H1 (cell line): ENCODE data around the gene MACROD2. TPM values are rescaled to one million over a fixed set of nuclear protein-coding genes. Genes with fewer than 3 reads are reported as not detected.
A peak's percentile ranks its signal among the peaks of the same experiment; 100 is the strongest.

ENCODE experiments used
- CTCF ChIA-PET: fragments of 300-600 bp; sonication (Branson Sonifier 250); formaldehyde crosslinking; loops from one replicate; lab custom pipeline; 2021; ENCODE audit not compliant: partially characterized antibody; lab: Charles Lee
- POLR2A ChIA-PET: fragments of 300-600 bp; sonication (Branson Sonifier 250); formaldehyde crosslinking; loops from one replicate; lab custom pipeline; 2021; ENCODE audit warnings: inconsistent platforms; ENCODE audit not compliant: partially characterized antibody; lab: Charles Lee
- DNase-seq, 2 experiments: peaks; one replicate each; pipeline versions ENCODE4 v3.0.0 to v3.0.0-alpha.2; 2010 to 2022; ENCODE audit warnings: low spot score in 2 of 2, low read depth in 1 of 2, mixed read lengths in 1 of 2
- FAIRE-seq: peaks from 2 replicates; lab custom pipeline; 2011; peaks lifted over from hg19 to GRCh38; lab: Jason Lieb, UNC
- H2AFZ ChIP-seq: 2 replicates; pipeline ENCODE4 v1.8.1; 2012; ENCODE audit warnings: low read length, inconsistent platforms
- H2AK5ac ChIP-seq: 2 replicates; pipeline ENCODE4 v1.6.1; 2013; ENCODE audit warnings: low read depth, low read length
- H2BK120ac ChIP-seq: replicated peaks from 2 replicates; pipeline ENCODE3; 2013; ENCODE audit warnings: low read depth, low read length, inconsistent platforms
- H2BK12ac ChIP-seq: 2 replicates; pipeline ENCODE4 v1.6.1; 2013; ENCODE audit warnings: low read depth, low read length
- H2BK15ac ChIP-seq: 2 replicates; pipeline ENCODE4 v1.6.1; 2013; ENCODE audit warnings: low read length
- H2BK20ac ChIP-seq: 2 replicates; pipeline ENCODE4 v1.6.1; 2013; ENCODE audit warnings: low read length
- H2BK5ac ChIP-seq: 2 replicates; pipeline ENCODE4 v1.6.1; 2013; ENCODE audit warnings: low read depth, low read length
- H3K14ac ChIP-seq: 2 replicates; pipeline ENCODE4 v1.6.1; 2013; ENCODE audit warnings: inconsistent platforms; ENCODE audit not compliant: insufficient read length
- H3K18ac ChIP-seq: 2 replicates; pipeline ENCODE4 v1.6.1; 2013; ENCODE audit warnings: low read length; ENCODE audit errors: extremely low read depth
- H3K23ac ChIP-seq: 2 replicates; pipeline ENCODE4 v1.6.1; 2013; ENCODE audit warnings: inconsistent platforms; ENCODE audit not compliant: insufficient read length
- H3K23me2 ChIP-seq: 2 replicates; pipeline ENCODE4 v1.6.1; 2013; ENCODE audit warnings: low read depth, low read length
- H3K27ac ChIP-seq: 2 replicates; pipeline ENCODE4 v1.6.1; 2011; ENCODE audit warnings: low read depth, low read length, inconsistent platforms
- H3K27me3 ChIP-seq, 4 experiments: replicated peaks in 1 of 4; 1 replicate in 1 of 4; 2 replicates in 3 of 4; pipeline versions ENCODE4 v1.6.1 to v1.8.1; 2011 to 2013; ENCODE audit warnings: low read length in 3 of 4, mild to moderate bottlenecking in 3 of 4, inconsistent platforms in 2 of 4, mixed read lengths in 2 of 4, moderate library complexity in 1 of 4; ENCODE audit not compliant: control insufficient read depth in 3 of 4, insufficient read depth in 3 of 4; ENCODE audit errors: extremely low read depth in 1 of 4
- H3K36me3 ChIP-seq, 4 experiments: 2 replicates each; pipeline versions ENCODE4 v1.6.1 to v1.8.1; 2011 to 2013; ENCODE audit warnings: mild to moderate bottlenecking in 4 of 4, low read length in 3 of 4, moderate library complexity in 2 of 4, control low read depth in 1 of 4, inconsistent platforms in 1 of 4; ENCODE audit not compliant: insufficient read depth in 4 of 4, control insufficient read depth in 2 of 4
- H3K4ac ChIP-seq: replicated peaks from 2 replicates; pipeline ENCODE3; 2013; ENCODE audit warnings: low read length, low read depth, mixed read lengths, inconsistent platforms; ENCODE audit not compliant: insufficient read length
- H3K4me1 ChIP-seq, 4 experiments: replicated peaks in 1 of 4; 1 replicate in 1 of 4; 2 replicates in 3 of 4; pipeline versions ENCODE4 v1.6.1 to v1.8.1; 2011 to 2013; ENCODE audit warnings: low read length in 3 of 4, inconsistent platforms in 2 of 4, mixed read lengths in 1 of 4; ENCODE audit not compliant: insufficient read depth in 4 of 4, control insufficient read depth in 3 of 4
- H3K4me2 ChIP-seq, 2 experiments: 2 replicates each; pipeline versions ENCODE4 v1.6.1 to v1.8.1; 2011 to 2013; ENCODE audit warnings: low read depth in 2 of 2, low read length in 2 of 2, control low read depth in 1 of 2, inconsistent platforms in 1 of 2, mild to moderate bottlenecking in 1 of 2; ENCODE audit not compliant: insufficient read depth in 1 of 2
- H3K4me3 ChIP-seq, 4 experiments: fragments of 200-600, 300-600 bp in 1 of 4; sonication (generic), shearing (Covaris generic), sonication (Bioruptor Twin) in 1 of 4; 2 replicates each; pipeline versions ENCODE4 v1.5.1 to v1.8.1; 2011 to 2016; ENCODE audit warnings: low read length in 4 of 4, low read depth in 3 of 4, control low read depth in 2 of 4, inconsistent platforms in 2 of 4, mild to moderate bottlenecking in 2 of 4, mixed read lengths in 1 of 4, moderate library complexity in 1 of 4; ENCODE audit not compliant: insufficient read depth in 2 of 4; ENCODE audit errors: extremely low read depth in 1 of 4
- H3K56ac ChIP-seq: replicated peaks from 2 replicates; pipeline ENCODE3; 2013; ENCODE audit warnings: low read depth, mild to moderate bottlenecking, mixed read lengths, low read length, inconsistent platforms; ENCODE audit not compliant: insufficient read length
- H3K79me1 ChIP-seq: 2 replicates; pipeline ENCODE4 v1.6.1; 2013; ENCODE audit warnings: low read depth, low read length, control low read depth
- H3K79me2 ChIP-seq, 2 experiments: 2 replicates each; pipeline versions ENCODE4 v1.6.1 to v1.8.1; 2012 to 2013; ENCODE audit warnings: low read length in 2 of 2, mild to moderate bottlenecking in 2 of 2, inconsistent platforms in 1 of 2; ENCODE audit not compliant: insufficient read depth in 2 of 2, control insufficient read depth in 1 of 2
- H3K9ac ChIP-seq, 4 experiments: replicated peaks in 1 of 4; 1 replicate in 1 of 4; 2 replicates in 3 of 4; pipeline versions ENCODE4 v1.6.1 to v1.8.1; 2011 to 2013; ENCODE audit warnings: low read depth in 3 of 4, low read length in 3 of 4, control low read depth in 2 of 4, mild to moderate bottlenecking in 2 of 4, moderate library complexity in 2 of 4, inconsistent platforms in 1 of 4; ENCODE audit errors: extremely low read depth in 1 of 4
- H3K9me3 ChIP-seq, 2 experiments: 2 replicates each; pipeline versions ENCODE4 v1.6.1 to v1.8.1; 2012 to 2013; ENCODE audit warnings: mild to moderate bottlenecking in 2 of 2, moderate library complexity in 2 of 2, control low read depth in 1 of 2, inconsistent platforms in 1 of 2, low read depth in 1 of 2, low read length in 1 of 2, mixed read lengths in 1 of 2; ENCODE audit not compliant: insufficient read depth in 2 of 2
- H4K20me1 ChIP-seq, 2 experiments: replicated peaks in 1 of 2; 2 replicates each; pipeline versions ENCODE3 to v1.8.1; 2011 to 2013; ENCODE audit warnings: inconsistent platforms in 2 of 2, low read length in 2 of 2, mild to moderate bottlenecking in 1 of 2; ENCODE audit not compliant: insufficient read depth in 2 of 2, control insufficient read depth in 1 of 2
- H4K5ac ChIP-seq: 2 replicates; pipeline ENCODE4 v1.6.1; 2013; ENCODE audit warnings: low read length, low read depth, mixed read lengths, inconsistent platforms; ENCODE audit not compliant: insufficient read length
- H4K8ac ChIP-seq: 2 replicates; pipeline ENCODE4 v1.8.0; 2013; ENCODE audit warnings: mild to moderate bottlenecking, moderate library complexity, low read length, inconsistent platforms; ENCODE audit not compliant: insufficient read depth; ENCODE audit errors: extremely low read depth
- H4K91ac ChIP-seq: replicated peaks from 2 replicates; pipeline ENCODE3; 2013; ENCODE audit warnings: low read length, mixed read lengths, inconsistent platforms; ENCODE audit not compliant: insufficient read length
- GTF2F1 ChIP-seq: IDR thresholded peaks from 2 replicates; pipeline ENCODE4 v1.6.1; 2012; ENCODE audit warnings: low read depth, low read length, improper control_type of control experiment, borderline replicate concordance
- MAFK ChIP-seq: IDR thresholded peaks from 2 replicates; pipeline ENCODE4 v1.6.1; 2012; ENCODE audit warnings: low read depth, mild to moderate bottlenecking, improper control_type of control experiment, low read length
- POLR2AphosphoS5 ChIP-seq: IDR thresholded peaks from 2 replicates; pipeline ENCODE4 v1.6.1; 2011; ENCODE audit warnings: low read depth, low read length
- RAD21 ChIP-seq, 2 experiments: IDR thresholded peaks in 1 of 2; conservative IDR thresholded peaks in 1 of 2; 2 replicates each; pipeline ENCODE4 v1.6.1; 2011; ENCODE audit warnings: low read depth in 2 of 2, low read length in 2 of 2, improper control_type of control experiment in 1 of 2, inconsistent platforms in 1 of 2, mild to moderate bottlenecking in 1 of 2, moderate library complexity in 1 of 2
- RFX5 ChIP-seq: IDR thresholded peaks from 2 replicates; pipeline ENCODE4 v1.6.1; 2011; ENCODE audit warnings: low read depth, low read length, improper control_type of control experiment, borderline replicate concordance
- SIX5 ChIP-seq: IDR thresholded peaks from 2 replicates; pipeline ENCODE4 v1.6.1; 2011; ENCODE audit warnings: mild to moderate bottlenecking, low read depth, low read length
- ZNF274 ChIP-seq: IDR thresholded peaks from 2 replicates; pipeline ENCODE4 v1.7.0; 2012; ENCODE audit warnings: low read length, borderline replicate concordance; ENCODE audit errors: extremely low read depth
- WGBS, 2 experiments: shearing (Covaris generic) in 1 of 2; methylation state at CpG; one replicate each; pipeline versions ENCODE4 v1.1.6 to v1.1.7; 2013 to 2015; ENCODE audit warnings: low lambda C conversion rate in 2 of 2, mixed read lengths in 2 of 2, inconsistent platforms in 1 of 2, low coverage in 1 of 2, missing lambda C conversion rate in 1 of 2; ENCODE audit not compliant: insufficient replicate concordance in 2 of 2, insufficient coverage in 1 of 2, insufficient read length in 1 of 2; ENCODE audit errors: extremely low coverage in 1 of 2, missing lambda C conversion rate in 1 of 2; 5-methylcytosine and 5-hydroxymethylcytosine counted together
- polyA plus RNA-seq, 7 experiments: library from polyadenylated mRNA; depleted of rRNA in 3 of 7; stranded (reverse) in 5 of 7; unstranded in 2 of 7; fragments of >200 nt in 5 of 7; fragments of 200-250 nt in 2 of 7; gene quantifications; 1 replicate in 5 of 7; 2 replicates in 1 of 7; 4 replicates in 1 of 7; pipeline versions ENCODE4 v1.2.1 to v1.2.3, GENCODE V29; 2011 to 2013; ENCODE audit warnings: missing spikeins in 2 of 7, mixed read lengths in 2 of 7
- total RNA-seq: library from RNA; stranded (reverse); fragmentation: NEBNext Ultra II Directional; extraction: Animal tissue kit (Norgen Biotek cat#: 25700); gene quantifications from 2 replicates; pipeline ENCODE4 v1.2.1, GENCODE V29; 2021

Gene MACROD2
- total and polyA plus RNA-seq, 2 of the 8 experiments (the other 6 are each of a cell fraction or from before 2014, with no cell fraction given), result 0.70 to 3.9 TPM

GRCh38 chr20:14972256-14972655 is 976.9 kb downstream of the MACROD2 start:
- no peak overlapping the region for H2BK120ac ChIP-seq
- H4K5ac ChIP-seq, result no peak overlapping the region
- H4K91ac ChIP-seq, result no peak overlapping the region
- H3K4me3 ChIP-seq, result no peak overlapping the region
- no peak overlapping the region for H2BK15ac ChIP-seq
- H3K27me3 ChIP-seq, result no peaks in the 10 kb centered on the region
- no peaks in the 10 kb centered on the region for H3K9me3 ChIP-seq
- CTCF ChIA-PET, result no interaction called here
- no peak overlapping the region for H2BK20ac ChIP-seq
- no peak overlapping the region for H2AK5ac ChIP-seq
- H3K27ac ChIP-seq, result no peak overlapping the region
- no peak overlapping the region for H3K23ac ChIP-seq
- H4K20me1 ChIP-seq, result no peaks in the 10 kb centered on the region
- no peak for TF ChIP-seq POLR2AphosphoS5
- TF ChIP-seq GTF2F1, result no peak
- no peak for TF ChIP-seq RAD21 (IDR thresholded peaks at IDR 0.05 in 1 of 2, conservative IDR thresholded peaks at IDR 0.05 in 1 of 2; ENCODE audit: low read depth in 2 of 2, low read length in 2 of 2)
- 0 out of 2 replicates have a peak, but pooled peaks have one; percentile 11 for TF ChIP-seq MAFK
- TF ChIP-seq RFX5, result no peak
- TF ChIP-seq ZNF274, result no peak
- no peak for TF ChIP-seq SIX5
- TF ChIP-seq, all 59 proteins: peak for 1
- Histone ChIP-seq H2BK12ac (no peak overlapping the region), H4K8ac (no peak overlapping the region), H3K4ac (no peak overlapping the region), H3K18ac (no peak overlapping the region), H3K79me1 (no peaks in the 10 kb centered on the region), H3K4me1 (no peaks in the 10 kb centered on the region), H3K9ac (no peak overlapping the region), H3K23me2 (no peaks in the 10 kb centered on the region), H2AFZ (no peak overlapping the region), H3K4me2 (no peak overlapping the region), H3K79me2 (no peaks in the 10 kb centered on the region), H3K56ac (no peak overlapping the region), H3K14ac (no peak overlapping the region), H3K36me3 (no peaks in the 10 kb centered on the region), H2BK5ac (no peak overlapping the region)
- WGBS, 2 experiments, result 94% methylated on average over 1 of the region's 1 CpG; no CpG with 5 or more reads in 1 of the 2 experiments
- POLR2A ChIA-PET, result no interaction called here
- DNase-seq, result no peak
- FAIRE-seq, result no peak
